Central memory CD4-positive, alpha-beta T cell (primary cell): ENCODE measurements around the gene PDCD1LG2.
"Not testable (repeated sequence)": the region's sequence is repeated elsewhere in the genome, so short reads cannot be mapped to it uniquely, and the experiment has no call there.

Source experiments
- DNase-seq: peaks from one replicate; pipeline ENCODE4 v3.0.0; 2022

The PDCD1LG2 gene

DNA sequence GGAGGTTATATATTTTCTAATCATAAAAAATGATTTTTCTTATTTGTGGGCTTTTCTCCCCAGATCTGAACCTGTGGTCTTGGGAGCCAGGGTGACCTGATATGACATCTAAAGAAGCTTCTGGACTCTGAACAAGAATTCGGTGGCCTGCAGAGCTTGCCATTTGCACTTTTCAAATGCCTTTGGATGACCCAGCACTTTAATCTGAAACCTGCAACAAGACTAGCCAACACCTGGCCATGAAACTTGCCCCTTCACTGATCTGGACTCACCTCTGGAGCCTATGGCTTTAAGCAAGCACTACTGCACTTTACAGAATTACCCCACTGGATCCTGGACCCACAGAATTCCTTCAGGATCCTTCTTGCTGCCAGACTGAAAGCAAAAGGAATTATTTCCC is 59.6 kb downstream of the PDCD1LG2 start:
- DNase-seq = no peak

DNA sequence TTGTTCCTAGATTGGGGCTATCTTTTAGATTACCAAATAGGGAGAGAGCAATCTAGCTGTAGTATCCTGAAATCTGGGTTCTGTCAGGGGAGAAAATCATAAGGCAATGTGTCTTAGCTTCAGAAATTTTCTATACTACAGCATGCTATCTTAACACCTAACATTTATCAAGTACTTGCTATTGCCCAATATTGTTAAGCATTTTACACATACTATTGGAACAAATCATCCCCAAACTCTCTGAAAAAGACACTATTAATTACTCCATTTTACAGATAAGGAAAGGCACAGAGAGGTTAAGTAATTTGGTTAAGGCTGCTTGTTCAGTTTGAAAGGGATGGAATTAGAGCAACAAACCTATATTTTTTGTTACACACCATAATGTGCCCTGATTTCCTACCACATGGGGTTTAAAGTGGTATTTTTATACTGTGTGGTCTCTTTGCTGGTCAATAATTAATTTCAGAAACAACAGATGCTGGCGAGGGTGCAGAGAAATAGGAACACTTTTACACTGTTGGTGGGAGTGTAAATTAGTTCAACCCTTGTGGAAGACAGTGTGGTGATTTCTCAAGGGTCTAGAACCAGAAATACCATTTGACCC is 61.4 kb downstream of the PDCD1LG2 start:
- no peak for DNase-seq

DNA sequence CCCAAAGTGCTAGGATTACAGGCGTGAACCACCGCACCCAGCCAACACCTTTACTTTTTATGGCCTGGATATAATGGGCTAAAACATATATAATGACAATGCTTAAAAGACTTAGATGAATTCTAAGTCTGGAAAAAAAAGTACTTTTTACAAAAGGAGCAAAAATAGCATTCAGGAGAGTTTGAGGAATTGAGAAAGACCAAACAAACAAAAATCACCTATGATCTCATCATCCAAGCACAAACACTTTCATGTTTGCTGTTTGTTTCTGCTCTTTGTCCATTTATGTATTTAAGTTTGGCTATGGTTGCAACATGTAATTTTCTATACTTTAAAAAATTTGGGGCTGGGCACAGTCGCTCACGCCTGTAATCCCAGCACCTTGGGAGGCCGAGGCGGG is 63.8 kb downstream of the PDCD1LG2 start:
- no peak for DNase-seq

DNA sequence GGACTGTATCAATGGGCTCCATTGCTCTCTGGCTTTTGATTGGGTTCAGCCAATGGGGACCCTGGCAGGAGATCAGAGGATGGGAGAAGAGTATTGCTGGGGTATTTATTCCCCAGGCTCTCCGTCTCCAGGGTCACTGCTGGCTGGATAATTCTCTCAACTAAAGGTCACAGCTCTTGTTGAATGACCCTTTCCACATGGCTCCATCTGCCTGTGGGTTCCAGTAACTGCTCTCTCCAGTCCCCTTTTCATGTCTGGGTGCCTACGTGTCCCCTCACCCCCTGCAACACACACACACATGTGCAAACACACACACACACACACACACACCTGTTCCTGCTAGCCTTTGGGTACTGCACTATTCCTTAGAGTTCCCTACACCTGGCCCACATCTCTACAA is 64.7 kb downstream of the PDCD1LG2 start:
- DNase-seq = no peak

DNA sequence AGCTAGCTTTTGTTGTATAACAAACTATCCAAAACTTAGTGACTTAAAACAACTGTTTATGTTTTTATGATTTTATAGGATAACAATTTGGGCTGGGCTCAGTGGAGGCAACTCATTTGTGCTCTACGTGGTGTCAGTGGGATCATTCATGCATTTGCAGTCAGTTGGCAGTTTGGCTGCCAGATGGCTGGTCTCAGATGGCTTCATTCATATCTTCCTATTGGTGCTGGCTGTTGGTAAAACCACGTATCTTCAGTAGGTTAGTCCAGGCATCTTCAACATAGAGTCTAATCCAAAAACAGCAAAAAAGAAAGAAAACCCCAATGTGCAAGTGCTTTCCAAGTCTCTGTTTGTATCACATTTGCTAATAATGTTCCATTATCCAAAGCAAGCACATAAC is 66.9 kb downstream of the PDCD1LG2 start:
- no peak for DNase-seq

DNA sequence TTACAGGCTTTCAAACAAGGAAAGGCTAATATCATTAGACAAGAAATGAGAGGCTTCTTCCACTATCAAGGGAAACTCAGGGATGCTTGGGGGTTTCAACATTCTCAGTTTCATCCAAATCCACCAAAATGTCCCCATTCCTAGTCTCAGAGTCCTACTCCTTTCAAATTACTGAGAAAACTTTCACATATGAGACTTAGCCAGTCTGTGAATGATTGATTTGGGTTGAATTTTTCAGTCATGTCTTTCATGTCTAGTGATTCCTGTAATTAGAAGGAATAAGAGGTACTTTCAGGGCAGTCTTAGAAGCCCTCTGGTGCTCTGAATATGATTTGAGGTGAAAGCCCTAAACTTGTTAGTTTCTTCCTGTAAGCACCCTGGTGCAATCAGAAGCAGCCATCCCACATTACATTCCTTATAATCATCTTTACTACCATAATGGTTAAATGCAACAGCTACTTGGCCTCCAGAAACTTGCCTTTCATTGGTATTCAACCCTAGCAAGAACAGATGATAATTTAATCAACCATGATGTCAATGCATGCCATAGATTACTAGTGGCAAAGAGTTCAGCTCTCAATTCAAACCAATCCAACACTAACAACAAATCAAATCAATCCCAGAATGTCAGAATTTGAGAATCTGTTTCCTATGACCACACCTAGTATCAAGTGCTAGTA is 67.8 kb downstream of the PDCD1LG2 start:
- DNase-seq = no peak

DNA sequence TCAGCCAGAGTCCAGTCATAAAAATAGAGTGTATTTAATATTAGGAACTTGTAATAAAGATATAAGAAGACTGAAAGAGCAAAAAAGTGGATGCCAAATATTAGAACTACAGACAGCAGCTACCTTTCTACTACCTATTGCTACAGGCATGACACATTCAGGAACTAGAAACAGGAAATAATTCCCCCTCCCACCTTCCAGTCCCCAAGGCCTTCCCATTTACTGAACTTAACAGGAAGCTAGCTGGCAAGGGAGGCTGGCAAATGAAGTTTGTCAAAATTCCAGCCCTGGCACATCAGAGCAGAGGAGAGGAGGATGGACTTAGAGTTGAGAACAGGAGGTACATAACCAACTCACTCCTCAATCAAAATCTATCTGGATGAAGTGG is 68.4 kb downstream of the PDCD1LG2 start:
- DNase-seq = no peak

DNA sequence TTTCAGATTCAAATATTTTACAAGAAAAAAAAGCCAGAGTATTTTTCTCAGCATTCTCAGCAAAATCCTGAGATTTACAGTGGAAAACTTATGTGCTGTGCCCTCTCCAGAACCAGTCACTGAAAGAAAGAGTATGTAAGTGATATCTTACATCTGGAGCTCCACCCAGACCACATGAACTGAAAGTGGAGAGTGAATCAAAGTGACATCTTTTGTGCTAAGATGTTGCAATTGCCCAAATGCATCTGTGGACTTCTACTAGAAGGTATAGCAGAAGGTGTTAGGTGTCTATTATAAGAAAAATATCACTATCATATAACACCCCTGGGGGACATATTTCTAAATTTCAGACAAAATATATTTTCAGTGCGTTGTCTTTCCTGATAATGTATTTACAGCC is 69.5 kb downstream of the PDCD1LG2 start:
- DNase-seq = no peak

DNA sequence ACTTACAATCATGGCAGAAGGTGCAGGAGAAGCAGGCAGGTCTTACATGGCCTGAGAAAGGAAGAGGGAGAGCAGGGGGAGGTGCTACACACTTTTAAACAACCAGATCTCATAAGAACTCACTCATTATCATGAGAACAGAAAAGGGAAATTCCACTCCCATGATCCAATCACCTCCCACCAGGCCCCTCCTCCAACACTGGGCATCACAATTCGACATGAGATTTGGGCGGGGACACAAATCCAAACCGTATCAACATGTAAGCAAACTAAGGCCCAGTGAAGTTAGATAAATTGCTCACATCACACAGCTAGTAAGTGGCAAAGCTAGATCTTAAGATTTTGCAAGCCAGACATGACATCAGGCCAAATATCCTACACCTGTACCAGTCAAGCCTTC is 70.3 kb downstream of the PDCD1LG2 start:
- no peak for DNase-seq

DNA sequence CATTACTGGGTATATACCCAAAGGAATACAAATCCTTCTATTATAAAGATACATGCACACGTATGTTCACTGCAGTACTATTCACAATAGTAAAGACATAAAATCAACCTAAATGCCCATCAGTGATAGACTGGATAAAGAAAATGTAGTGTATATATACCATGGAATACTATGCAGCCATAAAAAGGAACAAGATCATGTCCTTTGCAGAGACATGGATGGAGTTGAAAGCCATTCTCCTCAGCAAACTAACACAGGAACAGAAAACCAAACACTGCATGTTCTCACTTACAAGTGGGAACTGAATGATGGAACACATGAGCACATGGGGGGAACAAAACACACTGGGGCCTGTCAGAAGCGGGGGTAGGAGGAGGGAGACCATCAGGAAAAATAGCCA is 71.4 kb downstream of the PDCD1LG2 start:
- DNase-seq = not testable (repeated sequence)

DNA sequence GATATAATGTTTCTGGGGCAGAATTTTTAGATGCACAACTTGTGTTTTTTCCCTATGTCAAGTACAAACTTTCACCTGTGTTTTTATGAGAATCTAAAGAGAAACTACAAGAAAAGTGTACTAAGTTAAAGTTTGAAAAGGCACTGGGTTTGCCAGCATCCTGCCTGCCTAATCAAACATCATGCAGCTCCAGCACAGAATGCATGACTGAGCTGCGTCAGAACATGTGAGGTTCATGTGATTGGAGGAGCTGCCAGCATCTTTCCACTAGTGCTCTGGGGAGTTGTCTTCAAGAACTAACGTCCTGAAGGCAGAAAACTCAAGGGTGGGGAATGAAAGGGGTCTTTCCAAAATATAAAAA is 72.5 kb downstream of the PDCD1LG2 start:
- DNase-seq = peak; percentile 36

DNA sequence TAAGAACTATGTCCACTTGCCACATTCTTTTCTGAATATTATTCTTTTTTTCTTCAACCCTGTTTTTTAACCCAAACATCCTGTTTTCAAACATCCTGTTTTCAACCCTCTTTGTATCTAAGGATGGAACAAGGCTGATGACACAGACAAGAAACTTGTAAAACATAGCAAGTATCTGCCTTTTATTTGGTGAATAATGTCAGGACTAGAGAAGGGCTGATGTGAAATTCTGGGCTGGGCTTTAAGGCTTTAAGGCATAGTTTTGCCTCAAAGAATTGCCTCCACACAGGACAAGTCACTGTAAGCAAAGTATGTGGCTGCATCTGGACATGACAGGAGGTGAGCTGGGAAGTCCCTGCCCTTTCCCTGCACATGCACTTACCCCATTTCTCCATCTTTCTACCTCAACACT is 76.1 kb downstream of the PDCD1LG2 start:
- peak; percentile 34 for DNase-seq

DNA sequence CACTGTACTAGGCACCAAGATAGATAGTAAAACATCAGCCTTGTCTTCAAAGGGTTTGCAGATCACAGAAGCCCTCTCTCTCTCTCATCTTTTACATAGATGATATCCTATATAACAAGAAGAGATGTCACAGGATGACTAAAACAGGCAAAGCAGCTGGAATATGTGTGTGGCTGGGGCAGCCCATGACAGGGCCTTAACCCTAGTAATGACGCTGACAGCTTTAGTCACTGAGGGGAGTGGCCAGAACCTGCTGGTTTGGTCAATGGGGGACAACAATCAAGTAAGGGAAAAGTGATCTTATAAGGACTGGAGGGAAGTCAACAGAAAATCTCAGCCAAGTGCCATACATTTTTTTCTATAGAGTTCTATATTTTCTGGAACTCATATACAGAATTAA is 76.7 kb downstream of the PDCD1LG2 start:
- DNase-seq = no peak

DNA sequence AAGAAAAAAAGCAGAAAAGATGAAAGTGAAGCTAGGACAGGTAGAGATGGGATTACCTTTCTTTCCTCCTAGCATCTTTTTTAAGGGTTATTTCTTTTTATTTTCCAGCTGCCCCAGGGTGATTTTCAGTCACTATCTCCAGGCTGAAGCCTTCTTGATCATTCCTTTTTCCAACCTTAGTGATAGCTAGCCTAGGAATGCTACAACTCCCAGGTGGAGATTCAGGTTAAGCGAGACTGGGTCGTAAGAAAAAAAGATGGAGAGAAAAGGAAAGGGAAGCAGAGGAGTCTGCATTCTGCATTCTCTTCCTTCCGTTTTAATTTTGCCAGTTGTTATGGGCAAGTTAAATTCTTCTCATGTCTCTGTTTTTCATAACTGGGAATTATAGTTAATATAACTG is 81.9 kb downstream of the PDCD1LG2 start:
- DNase-seq = no peak

DNA sequence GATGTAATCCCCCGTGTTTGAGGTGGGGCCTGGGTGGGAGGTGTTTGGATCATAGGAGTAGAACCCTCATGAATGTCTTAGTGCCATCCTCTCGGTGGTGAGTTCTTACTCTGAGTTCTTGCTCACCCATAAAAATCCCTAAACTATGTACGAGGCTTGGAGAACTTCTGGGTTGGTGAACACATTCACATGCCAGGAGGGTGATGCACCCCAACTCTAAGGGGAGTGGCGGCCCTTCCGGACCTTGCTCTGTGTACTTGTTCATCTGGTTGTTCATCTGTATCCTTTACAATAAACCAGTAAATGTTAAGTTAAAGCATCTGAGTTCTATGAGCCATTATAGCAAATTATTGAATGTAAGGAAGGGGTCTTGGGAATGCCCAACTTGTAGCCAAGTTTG is 82.6 kb downstream of the PDCD1LG2 start:
- no peak for DNase-seq

DNA sequence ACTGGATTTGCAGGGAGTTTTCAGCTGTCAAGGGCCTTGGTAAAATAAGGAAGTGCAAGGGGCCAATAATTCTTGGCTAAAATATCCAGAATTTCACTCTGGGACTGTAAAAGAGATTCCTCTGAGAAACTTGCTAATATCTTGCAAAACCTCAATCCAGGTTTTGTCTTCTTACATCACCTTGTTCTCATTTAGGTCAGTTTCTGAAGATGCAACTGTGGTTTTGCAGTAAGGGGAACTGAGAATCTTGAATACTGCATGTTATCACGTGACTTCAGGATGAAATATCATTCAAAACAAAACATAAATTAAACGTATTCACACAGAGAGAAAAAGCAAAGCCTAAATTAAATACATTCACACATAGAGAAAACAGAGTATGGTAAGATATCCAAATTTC is 83.6 kb downstream of the PDCD1LG2 start:
- no peak for DNase-seq

DNA sequence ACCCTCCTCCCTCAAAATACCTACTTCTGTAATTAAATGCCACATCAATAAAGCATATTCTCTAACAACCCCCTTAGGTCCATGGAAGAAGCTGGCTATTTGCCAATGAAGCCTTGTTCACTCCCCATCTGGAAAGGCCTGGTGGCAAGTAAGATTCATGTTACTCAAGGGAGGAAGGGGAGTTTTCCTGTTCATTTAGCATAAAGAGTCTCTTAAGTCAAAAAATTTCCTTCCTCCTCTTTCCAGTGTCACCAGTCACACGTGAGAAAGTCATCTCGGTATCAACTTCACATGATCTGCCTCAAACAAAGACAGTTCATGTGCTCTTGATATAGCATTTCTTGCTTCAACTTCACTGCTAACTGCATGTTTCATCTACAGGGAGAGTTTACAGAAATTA is 85.8 kb downstream of the PDCD1LG2 start:
- DNase-seq = no peak

DNA sequence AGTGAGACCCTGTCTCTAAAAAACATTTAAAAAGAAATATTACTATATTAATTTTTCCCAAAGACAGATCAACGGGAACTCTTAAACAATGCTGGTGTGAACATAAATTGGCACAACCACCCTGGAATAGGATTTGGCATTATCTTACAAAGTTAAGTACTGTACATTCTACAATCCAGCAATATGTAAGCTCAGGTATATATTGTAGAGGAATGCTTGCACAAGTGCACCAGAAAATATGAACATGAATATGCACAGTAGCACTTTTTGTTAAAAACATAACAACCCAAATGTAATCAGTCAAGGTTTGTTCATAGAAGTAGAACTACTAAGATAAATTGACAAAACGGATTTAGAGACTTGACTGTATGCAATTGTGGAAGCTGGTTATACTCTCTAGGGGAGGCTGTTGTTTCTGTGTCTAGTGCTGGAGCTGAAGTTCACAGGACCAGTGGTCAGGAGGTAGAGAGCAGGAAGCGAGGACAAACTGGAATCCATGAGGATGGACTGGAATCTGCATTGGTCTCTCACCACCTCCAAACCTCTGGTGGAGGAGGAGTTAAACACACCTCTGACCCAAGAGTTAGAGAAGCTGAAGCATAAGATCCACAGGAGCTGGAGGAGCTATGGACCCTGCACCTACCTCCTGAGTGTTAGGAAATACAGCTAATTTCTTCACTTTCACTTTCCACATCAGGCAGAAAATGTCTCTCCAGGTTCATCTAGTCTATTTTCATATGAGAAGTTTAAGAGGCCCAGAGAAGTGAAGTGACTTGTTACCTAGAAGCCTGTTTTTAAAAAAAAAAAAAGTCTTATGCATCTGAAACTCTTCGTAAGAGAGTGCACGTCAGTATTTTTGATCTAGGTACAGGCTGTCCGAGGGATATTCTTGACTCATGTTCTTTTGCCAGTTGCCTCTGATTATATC is 98.2 kb downstream of the PDCD1LG2 start:
- no peak for DNase-seq

DNA sequence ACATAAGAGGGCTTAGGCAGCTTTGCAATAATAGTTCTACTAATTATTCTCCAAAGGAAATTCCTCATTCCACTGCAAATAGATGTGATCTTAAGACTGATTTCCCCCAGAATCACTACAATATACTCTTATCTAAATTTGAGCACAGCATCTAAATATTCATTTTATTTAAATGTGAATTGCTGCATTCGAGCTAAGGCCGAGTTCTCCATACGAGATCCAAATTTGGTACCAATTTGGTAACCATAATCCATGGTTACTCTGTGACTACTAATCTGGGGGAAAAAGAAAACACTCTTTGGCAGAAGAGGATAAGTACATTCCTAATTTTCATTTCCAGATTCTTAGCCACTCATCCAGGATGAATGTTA is 98.9 kb downstream of the PDCD1LG2 start:
- DNase-seq = no peak

DNA sequence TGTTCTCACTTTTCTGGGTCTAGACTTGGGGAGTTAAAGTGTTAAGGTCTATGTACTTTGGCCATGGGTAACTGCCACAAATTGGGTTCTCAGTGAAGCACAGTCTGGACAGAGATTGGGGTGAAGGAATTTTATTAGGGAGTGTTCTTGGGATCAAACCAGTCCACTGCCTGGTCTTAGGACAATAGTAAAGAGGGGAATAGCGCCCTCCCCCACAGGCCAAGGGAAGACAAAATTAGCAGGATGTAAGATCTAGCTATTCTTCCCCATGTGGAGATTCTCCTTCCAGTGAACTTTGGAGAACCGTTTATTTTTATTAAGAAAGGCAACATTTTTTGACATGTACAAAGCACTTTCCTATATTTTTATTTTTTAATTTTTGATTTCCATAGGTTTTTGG is 100.2 kb downstream of the PDCD1LG2 start:
- no peak for DNase-seq

DNA sequence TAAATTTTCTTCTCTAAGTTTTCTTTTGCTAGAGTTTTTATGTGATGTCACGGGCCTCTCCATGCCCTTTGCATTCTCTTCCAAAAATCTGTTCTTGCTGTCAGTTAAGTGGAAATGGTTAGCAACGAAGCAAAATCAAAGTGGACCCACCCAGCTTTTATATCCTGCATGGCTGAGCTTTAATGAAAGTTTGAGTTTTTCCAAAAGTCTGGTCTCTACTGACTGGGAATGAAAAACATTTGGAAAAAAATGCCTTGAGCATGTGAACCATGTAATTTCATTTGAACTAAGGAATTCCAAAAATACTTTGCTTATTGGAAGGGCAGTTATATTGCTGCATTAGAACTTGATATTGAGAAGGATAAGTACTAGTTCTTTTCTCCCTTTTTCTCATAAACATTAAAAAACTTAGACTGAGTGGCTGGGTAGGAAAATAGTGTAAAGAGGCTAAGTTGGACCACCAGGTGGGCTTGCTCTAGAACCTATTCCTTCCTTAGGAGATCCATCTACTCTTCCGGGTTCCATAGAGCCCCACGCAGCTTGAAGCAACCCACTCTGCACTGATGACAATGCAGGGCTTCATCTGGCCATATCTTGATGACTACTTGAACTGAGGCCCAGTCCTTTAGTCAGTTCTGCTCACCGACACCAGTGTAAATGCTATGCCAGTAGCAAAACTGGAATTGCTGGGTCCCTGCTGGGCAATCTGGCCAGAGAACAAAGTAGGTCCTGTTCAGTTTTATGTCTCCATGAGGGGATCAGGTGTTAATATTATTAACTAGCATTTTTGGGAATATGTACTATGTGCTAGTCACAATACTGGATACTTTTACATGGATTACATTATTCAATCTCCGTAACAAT is 101.2 kb downstream of the PDCD1LG2 start:
- no peak for DNase-seq

DNA sequence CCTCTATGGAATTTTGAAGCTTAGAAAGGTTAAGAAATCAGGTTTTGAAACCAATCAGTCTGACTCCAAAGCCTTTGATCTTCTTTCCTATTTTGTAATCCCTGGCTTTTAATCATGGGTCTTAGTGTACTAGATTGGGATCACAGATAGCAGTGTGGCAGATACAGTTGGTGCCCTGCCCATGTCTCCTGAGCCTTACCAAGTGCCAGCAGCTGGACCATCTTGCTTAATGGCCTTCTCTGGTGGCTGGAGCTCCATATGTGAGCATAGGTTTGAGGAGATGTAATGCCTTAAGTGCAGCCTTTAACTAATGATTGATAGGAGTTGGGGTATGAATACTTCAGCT is 101.8 kb downstream of the PDCD1LG2 start:
- no peak for DNase-seq

DNA sequence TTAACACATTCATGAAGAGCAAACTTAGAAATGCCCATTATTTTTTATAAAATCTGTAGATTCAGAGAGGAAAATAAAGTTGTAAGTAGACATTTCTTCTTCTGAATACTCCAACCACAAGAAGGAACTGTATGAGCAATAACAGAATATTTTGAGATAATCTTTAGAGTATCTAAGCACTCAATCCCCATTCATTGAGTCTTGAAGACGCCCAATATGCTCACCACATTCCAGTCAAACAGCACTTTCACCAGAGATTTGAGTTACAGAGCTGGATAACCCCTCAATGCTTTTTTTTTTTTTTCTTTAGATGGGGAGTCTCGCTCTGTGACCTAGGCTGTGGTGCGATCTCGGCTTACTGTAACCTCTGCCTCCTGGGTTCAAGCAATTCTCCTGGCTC is 103.9 kb downstream of the PDCD1LG2 start:
- no peak for DNase-seq
